ENCODE measurements around the gene PSMD8.

GRCh38 chr19:38417544-38418506, 43.5 kb downstream of the PSMD8 start:
- TF ChIP-seq POLR2A (IDR thresholded peaks at IDR 0.05; ENCODE audit: low read depth, low read length) (no peak), TAF1 (IDR thresholded peaks at IDR 0.05; ENCODE audit: borderline replicate concordance, low read depth, low read length) (no peak), POLR2AphosphoS5 (IDR thresholded peaks at IDR 0.05; ENCODE audit: low read depth, low read length) (no peak)

Measured in GM12892 (cell line).